ENCODE data around the gene WWTR1.

DNA sequence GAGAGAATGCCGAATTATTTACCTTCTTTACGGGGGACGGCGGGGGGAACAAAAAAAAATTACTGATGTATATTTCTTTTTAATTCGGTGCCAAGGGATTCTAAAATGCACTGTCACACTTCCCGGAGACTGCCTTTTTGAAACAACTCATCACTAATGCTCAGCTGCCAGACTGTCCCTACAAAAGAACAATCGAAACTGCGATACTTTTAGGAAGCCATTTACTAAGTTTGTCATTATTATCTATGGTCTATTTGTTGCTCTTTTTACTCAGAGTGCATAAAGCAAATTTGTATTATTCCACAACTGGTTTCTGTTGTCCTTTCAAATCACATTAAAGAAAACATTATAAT, 122.5 kb downstream of the WWTR1 start:
- TF ChIP-seq, protein P1, sequence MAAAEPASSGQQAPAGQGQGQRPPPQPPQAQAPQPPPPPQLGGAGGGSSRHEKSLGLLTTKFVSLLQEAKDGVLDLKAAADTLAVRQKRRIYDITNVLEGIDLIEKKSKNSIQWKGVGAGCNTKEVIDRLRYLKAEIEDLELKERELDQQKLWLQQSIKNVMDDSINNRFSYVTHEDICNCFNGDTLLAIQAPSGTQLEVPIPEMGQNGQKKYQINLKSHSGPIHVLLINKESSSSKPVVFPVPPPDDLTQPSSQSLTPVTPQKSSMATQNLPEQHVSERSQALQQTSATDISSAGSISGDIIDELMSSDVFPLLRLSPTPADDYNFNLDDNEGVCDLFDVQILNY (CRISPR knock-in tag; IDR thresholded peaks at IDR 0.05), result no peak
- TF ChIP-seq, protein P2, sequence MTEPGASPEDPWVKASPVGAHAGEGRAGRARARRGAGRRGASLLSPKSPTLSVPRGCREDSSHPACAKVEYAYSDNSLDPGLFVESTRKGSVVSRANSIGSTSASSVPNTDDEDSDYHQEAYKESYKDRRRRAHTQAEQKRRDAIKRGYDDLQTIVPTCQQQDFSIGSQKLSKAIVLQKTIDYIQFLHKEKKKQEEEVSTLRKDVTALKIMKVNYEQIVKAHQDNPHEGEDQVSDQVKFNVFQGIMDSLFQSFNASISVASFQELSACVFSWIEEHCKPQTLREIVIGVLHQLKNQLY (CRISPR knock-in tag; IDR thresholded peaks at IDR 0.05), result no peak
- TF ChIP-seq, protein P3, sequence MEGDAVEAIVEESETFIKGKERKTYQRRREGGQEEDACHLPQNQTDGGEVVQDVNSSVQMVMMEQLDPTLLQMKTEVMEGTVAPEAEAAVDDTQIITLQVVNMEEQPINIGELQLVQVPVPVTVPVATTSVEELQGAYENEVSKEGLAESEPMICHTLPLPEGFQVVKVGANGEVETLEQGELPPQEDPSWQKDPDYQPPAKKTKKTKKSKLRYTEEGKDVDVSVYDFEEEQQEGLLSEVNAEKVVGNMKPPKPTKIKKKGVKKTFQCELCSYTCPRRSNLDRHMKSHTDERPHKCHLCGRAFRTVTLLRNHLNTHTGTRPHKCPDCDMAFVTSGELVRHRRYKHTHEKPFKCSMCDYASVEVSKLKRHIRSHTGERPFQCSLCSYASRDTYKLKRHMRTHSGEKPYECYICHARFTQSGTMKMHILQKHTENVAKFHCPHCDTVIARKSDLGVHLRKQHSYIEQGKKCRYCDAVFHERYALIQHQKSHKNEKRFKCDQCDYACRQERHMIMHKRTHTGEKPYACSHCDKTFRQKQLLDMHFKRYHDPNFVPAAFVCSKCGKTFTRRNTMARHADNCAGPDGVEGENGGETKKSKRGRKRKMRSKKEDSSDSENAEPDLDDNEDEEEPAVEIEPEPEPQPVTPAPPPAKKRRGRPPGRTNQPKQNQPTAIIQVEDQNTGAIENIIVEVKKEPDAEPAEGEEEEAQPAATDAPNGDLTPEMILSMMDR (IDR thresholded peaks at IDR 0.05), result no peak
- TF ChIP-seq, protein P4, sequence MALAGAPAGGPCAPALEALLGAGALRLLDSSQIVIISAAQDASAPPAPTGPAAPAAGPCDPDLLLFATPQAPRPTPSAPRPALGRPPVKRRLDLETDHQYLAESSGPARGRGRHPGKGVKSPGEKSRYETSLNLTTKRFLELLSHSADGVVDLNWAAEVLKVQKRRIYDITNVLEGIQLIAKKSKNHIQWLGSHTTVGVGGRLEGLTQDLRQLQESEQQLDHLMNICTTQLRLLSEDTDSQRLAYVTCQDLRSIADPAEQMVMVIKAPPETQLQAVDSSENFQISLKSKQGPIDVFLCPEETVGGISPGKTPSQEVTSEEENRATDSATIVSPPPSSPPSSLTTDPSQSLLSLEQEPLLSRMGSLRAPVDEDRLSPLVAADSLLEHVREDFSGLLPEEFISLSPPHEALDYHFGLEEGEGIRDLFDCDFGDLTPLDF (CRISPR knock-in tag; IDR thresholded peaks at IDR 0.05), result no peak
- no peak for TF ChIP-seq CREM (CRISPR knock-in tag; IDR thresholded peaks at IDR 0.05)
- TF ChIP-seq, protein P5, sequence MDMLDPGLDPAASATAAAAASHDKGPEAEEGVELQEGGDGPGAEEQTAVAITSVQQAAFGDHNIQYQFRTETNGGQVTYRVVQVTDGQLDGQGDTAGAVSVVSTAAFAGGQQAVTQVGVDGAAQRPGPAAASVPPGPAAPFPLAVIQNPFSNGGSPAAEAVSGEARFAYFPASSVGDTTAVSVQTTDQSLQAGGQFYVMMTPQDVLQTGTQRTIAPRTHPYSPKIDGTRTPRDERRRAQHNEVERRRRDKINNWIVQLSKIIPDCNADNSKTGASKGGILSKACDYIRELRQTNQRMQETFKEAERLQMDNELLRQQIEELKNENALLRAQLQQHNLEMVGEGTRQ (CRISPR knock-in tag; IDR thresholded peaks at IDR 0.05), result no peak

Measured in WTC11 (cell line).